HEK293T (cell line): Measurements from ENCODE around the gene PNKD.

Source experiments
- CTCF ChIA-PET: fragments of 350-600 bp; formaldehyde crosslinking; extraction: SDS; loops from one replicate; lab custom pipeline; 2021; ENCODE audit warnings: antibody characterized with exemption, inconsistent platforms; lab: Yijun Ruan, JAX
- POLR2A ChIA-PET: fragments of 350-600 bp; formaldehyde crosslinking; extraction: SDS; loops from one replicate; lab custom pipeline; 2020; ENCODE audit warnings: antibody characterized with exemption, inconsistent platforms; lab: Yijun Ruan, JAX
- DNase-seq: peaks from one replicate; pipeline ENCODE4 v3.0.0; 2012; ENCODE audit warnings: mixed read lengths; ENCODE audit errors: extremely low spot score
- ARNT ChIP-seq: fragments of 450-650 bp; IDR thresholded peaks from 2 replicates; pipeline ENCODE4 v1.6.1; 2017; ENCODE audit warnings: mild to moderate bottlenecking
- BHLHE40 ChIP-seq: fragments of 450-650 bp; IDR thresholded peaks from 2 replicates; pipeline ENCODE4 v1.6.1; 2016; ENCODE audit warnings: mild to moderate bottlenecking, moderate library complexity, borderline replicate concordance
- CTBP1 ChIP-seq: fragments of 450-650 bp; IDR thresholded peaks from 2 replicates; pipeline ENCODE4 v1.6.1; 2016; ENCODE audit warnings: borderline replicate concordance
- ELF4 ChIP-seq: fragments of 450-650 bp; IDR thresholded peaks from 2 replicates; pipeline ENCODE4 v1.6.1; 2017; ENCODE audit warnings: antibody characterized with exemption
- FOXA1 ChIP-seq: fragments of 450-650 bp; IDR thresholded peaks from 2 replicates; pipeline ENCODE4 v1.6.1; 2016; ENCODE audit warnings: mild to moderate bottlenecking
- FOXK2 ChIP-seq: fragments of 450-650 bp; IDR thresholded peaks from 2 replicates; pipeline ENCODE4 v1.6.1; 2016; ENCODE audit warnings: mild to moderate bottlenecking
- FOXM1 ChIP-seq: fragments of 450-650 bp; IDR thresholded peaks from 2 replicates; pipeline ENCODE4 v1.6.1; 2017; ENCODE audit warnings: mild to moderate bottlenecking, borderline replicate concordance
- HDGF ChIP-seq: fragments of 450-650 bp; IDR thresholded peaks from 2 replicates; pipeline ENCODE4 v1.6.1; 2017; ENCODE audit warnings: antibody characterized with exemption, borderline replicate concordance
- L3MBTL2 ChIP-seq: fragments of 450-650 bp; conservative IDR thresholded peaks from 2 replicates; pipeline ENCODE4 v1.6.1; 2016; ENCODE audit warnings: mild to moderate bottlenecking
- LEF1 ChIP-seq: fragments of 450-650 bp; IDR thresholded peaks from 2 replicates; pipeline ENCODE4 v1.6.1; 2017; ENCODE audit warnings: mild to moderate bottlenecking, borderline replicate concordance
- NFRKB ChIP-seq: fragments of 450-650 bp; IDR thresholded peaks from 2 replicates; pipeline ENCODE4 v1.6.1; 2016; ENCODE audit warnings: mild to moderate bottlenecking, moderate library complexity
- PKNOX1 ChIP-seq: fragments of 450-650 bp; IDR thresholded peaks from 2 replicates; pipeline ENCODE4 v1.6.1; 2016
- SP1 ChIP-seq: fragments of 450-650 bp; IDR thresholded peaks from 2 replicates; pipeline ENCODE4 v1.6.1; 2017
- SUZ12 ChIP-seq: fragments of 450-650 bp; IDR thresholded peaks from 2 replicates; pipeline ENCODE4 v1.6.1; 2016; ENCODE audit warnings: mild to moderate bottlenecking
- TARDBP ChIP-seq: fragments of 450-650 bp; IDR thresholded peaks from 2 replicates; pipeline ENCODE4 v1.6.1; 2016
- ZNF384 ChIP-seq: fragments of 450-650 bp; IDR thresholded peaks from 2 replicates; pipeline ENCODE4 v1.6.1; 2016

PNKD gene

GRCh38 chr2:218340656-218341055, 70.3 kb downstream of the PNKD start:
- no peak for DNase-seq
- ChIA-PET CTCF (no interaction called here), POLR2A (no interaction called here)
- no peak for TF ChIP-seq FOXA1
- TF ChIP-seq HDGF: no peak
- TF ChIP-seq ELF4: no peak
- TF ChIP-seq SUZ12: no peak
- TF ChIP-seq ARNT: no peak
- no peak for TF ChIP-seq ZNF384

- ChIA-PET POLR2A (no interaction called here), CTCF (no interaction called here)
- no peak for TF ChIP-seq ARNT
- TF ChIP-seq HDGF: no peak
- DNase-seq: no peak
Measured at GRCh38 chr2:218341381-218341780, 71.1 kb downstream of the PNKD start.

- TF ChIP-seq ARNT: no peak
- no peak for TF ChIP-seq SP1
- TF ChIP-seq PKNOX1: no peak
- no peak for TF ChIP-seq FOXA1
- no peak for TF ChIP-seq FOXM1
- TF ChIP-seq SUZ12: no peak
- TF ChIP-seq TARDBP: no peak
- TF ChIP-seq BHLHE40: no peak
- TF ChIP-seq NFRKB: no peak
- no peak for TF ChIP-seq HDGF
- TF ChIP-seq L3MBTL2: no peak
- TF ChIP-seq ZNF384: no peak
- TF ChIP-seq ELF4: no peak
- no peak for TF ChIP-seq CTBP1
- no peak for TF ChIP-seq FOXK2
- TF ChIP-seq LEF1: no peak
- ChIA-PET CTCF (no interaction called here), POLR2A (no interaction called here)
- DNase-seq: no peak
Measured at GRCh38 chr2:218342837-218343236, 72.5 kb downstream of the PNKD start.

- POLR2A ChIA-PET: no interaction called here
- CTCF ChIA-PET: no interaction called here
Measured at GRCh38 chr2:218343591-218343990, 73.3 kb downstream of the PNKD start.

GRCh38 chr2:218344090-218344754, 73.9 kb downstream of the PNKD start:
- ChIA-PET CTCF (no interaction called here), POLR2A (no interaction called here)
- DNase-seq: no peak
- TF ChIP-seq SP1 (no peak), ZNF384 (no peak), TARDBP (no peak), FOXM1 (no peak), HDGF (no peak), ELF4 (no peak), LEF1 (no peak), PKNOX1 (no peak), NFRKB (no peak), SUZ12 (no peak), FOXK2 (no peak), CTBP1 (no peak), FOXA1 (no peak), ARNT (no peak), BHLHE40 (no peak), L3MBTL2 (no peak)

More at GRCh38 chr2:218343591-218343990, 73.3 kb downstream of the PNKD start:
- no peak for TF ChIP-seq SP1
- no peak for TF ChIP-seq FOXK2
- no peak for TF ChIP-seq TARDBP
- no peak for TF ChIP-seq SUZ12
- no peak for TF ChIP-seq FOXA1
- no peak for TF ChIP-seq CTBP1
- no peak for TF ChIP-seq FOXM1
- TF ChIP-seq L3MBTL2: no peak
- TF ChIP-seq HDGF: no peak
- TF ChIP-seq ZNF384: no peak
- no peak for TF ChIP-seq NFRKB
- no peak for TF ChIP-seq BHLHE40
- TF ChIP-seq LEF1: no peak
- no peak for TF ChIP-seq PKNOX1
- DNase-seq: no peak

GRCh38 chr2:218344755-218345417, 74.6 kb downstream of the PNKD start:
- POLR2A ChIA-PET: no interaction called here
- DNase-seq: no peak

More at GRCh38 chr2:218344755-218345417, 74.6 kb downstream of the PNKD start:
- CTCF ChIA-PET: no interaction called here
- TF ChIP-seq HDGF (no peak), NFRKB (no peak), CTBP1 (no peak), BHLHE40 (no peak), PKNOX1 (no peak), FOXA1 (no peak), FOXK2 (no peak), ARNT (no peak), L3MBTL2 (no peak), LEF1 (no peak), FOXM1 (no peak), TARDBP (no peak), SUZ12 (no peak), SP1 (no peak), ELF4 (no peak), ZNF384 (no peak)
